GM21390 (cell line): Measurements from ENCODE around the gene SMDT1.
A peak's percentile ranks its signal among the peaks of the same experiment; 100 is the strongest.

Experiments used
- ATAC-seq: cut with Tn5 transposase; IDR thresholded peaks from one replicate; pipeline ENCODE4 v1.9.1; 2021; ENCODE audit not compliant: unreplicated experiment

The SMDT1 gene

GRCh38 chr22:42079319-42080251, at the start of gene SMDT1:
SMDT1 (plus strand) TSS chr22:42079700; CDS start chr22:42079769, 69 bp downstream.
- ATAC-seq, result peak; percentile 78

- no peak for ATAC-seq
Observed at GRCh38 chr22:42033263-42034181, 46.0 kb upstream of the SMDT1 start.

- no peak for ATAC-seq
Observed at GRCh38 chr22:42035256-42035655, 44.2 kb upstream of the SMDT1 start.

GRCh38 chr22:42039271-42039670, 40.2 kb upstream of the SMDT1 start:
- ATAC-seq, result no peak

- no peak for ATAC-seq
Observed at GRCh38 chr22:42041784-42042183, 37.7 kb upstream of the SMDT1 start.

- ATAC-seq, result no peak
Observed at GRCh38 chr22:42050641-42051180, 28.8 kb upstream of the SMDT1 start.

GRCh38 chr22:42052765-42053164, 26.7 kb upstream of the SMDT1 start:
- no peak for ATAC-seq

GRCh38 chr22:42056757-42057511, 22.6 kb upstream of the SMDT1 start:
- ATAC-seq, result no peak

GRCh38 chr22:42060489-42060888, 19.0 kb upstream of the SMDT1 start:
- no peak for ATAC-seq

- no peak for ATAC-seq
Observed at GRCh38 chr22:42061041-42061440, 18.5 kb upstream of the SMDT1 start.

- ATAC-seq, result no peak
Observed at GRCh38 chr22:42062506-42063170, 16.9 kb upstream of the SMDT1 start.

GRCh38 chr22:42064629-42065028, 14.9 kb upstream of the SMDT1 start:
- no peak for ATAC-seq

GRCh38 chr22:42065438-42066125, 13.9 kb upstream of the SMDT1 start:
- ATAC-seq, result no peak

- no peak for ATAC-seq
Observed at GRCh38 chr22:42066126-42066761, 13.3 kb upstream of the SMDT1 start.

- no peak for ATAC-seq
Observed at GRCh38 chr22:42066937-42067336, 12.6 kb upstream of the SMDT1 start.

- ATAC-seq, result no peak
Observed at GRCh38 chr22:42067671-42068251, 11.7 kb upstream of the SMDT1 start.

- ATAC-seq, result no peak
Observed at GRCh38 chr22:42068291-42068690, 11.2 kb upstream of the SMDT1 start.

GRCh38 chr22:42069801-42070516, 9.5 kb upstream of the SMDT1 start:
- ATAC-seq, result peak; percentile 26
